ENCODE data around the gene TDP1.

Gene TDP1

GRCh38 chr14:89956661-89957009, 908 bp downstream of the TDP1 start:
- intact Hi-C loops (cut with micrococcal nuclease) = loop anchor here (5.0 kb wide), 2 partner anchors 376 to 441 kb away; partner anchors contain the start of genes CALM1 and NRDE2
- peaks cover 39% of the 10 kb centered on the region for H3K4me1 Mint-ChIP-seq (ENCODE audit: low read depth)
- no peaks in the 10 kb centered on the region for H3K27me3 Mint-ChIP-seq

GRCh38 chr14:89957376-89957775, 1.6 kb downstream of the TDP1 start:
- H3K4me3 Mint-ChIP-seq = no peak overlapping the region
- H3K9me3 Mint-ChIP-seq = no peaks in the 10 kb centered on the region
- H3K27me3 Mint-ChIP-seq = no peaks in the 10 kb centered on the region
- peak overlapping the region; percentile 81 for H3K27ac Mint-ChIP-seq
- intact Hi-C loops (cut with micrococcal nuclease) = loop anchor here (5.0 kb wide), 2 partner anchors 375 to 440 kb away; partner anchors contain the start of genes CALM1 and NRDE2
- peaks cover 31% of the 10 kb centered on the region for H3K36me3 Mint-ChIP-seq (ENCODE audit: low read depth)
- H3K4me1 Mint-ChIP-seq (ENCODE audit: low read depth) = peaks cover 39% of the 10 kb centered on the region

More at GRCh38 chr14:89956661-89957009, 908 bp downstream of the TDP1 start:
- H3K9me3 Mint-ChIP-seq = no peaks in the 10 kb centered on the region
- H3K4me3 Mint-ChIP-seq = peak overlapping the region; percentile 97
- peak overlapping the region; percentile 81 for H3K27ac Mint-ChIP-seq
- peaks cover 29% of the 10 kb centered on the region for H3K36me3 Mint-ChIP-seq (ENCODE audit: low read depth)

- H3K36me3 Mint-ChIP-seq (ENCODE audit: low read depth) = peaks cover 35% of the 10 kb centered on the region
- no peak overlapping the region for H3K4me3 Mint-ChIP-seq
- intact Hi-C loops (cut with micrococcal nuclease) = loop anchor here (5.0 kb wide), 2 partner anchors 375 to 440 kb away; partner anchors contain the start of genes CALM1 and NRDE2
Measured at GRCh38 chr14:89957791-89958190, 2.1 kb downstream of the TDP1 start.

GRCh38 chr14:89958966-89959365, 3.2 kb downstream of the TDP1 start:
- H3K9me3 Mint-ChIP-seq = no peaks in the 10 kb centered on the region
- no peak overlapping the region for H3K4me3 Mint-ChIP-seq
- intact Hi-C loops (cut with micrococcal nuclease) = loop anchor here (5.0 kb wide), 2 partner anchors 373 to 438 kb away; partner anchors contain the start of genes CALM1 and NRDE2
- H3K36me3 Mint-ChIP-seq (ENCODE audit: low read depth) = peaks cover 46% of the 10 kb centered on the region
- H3K27ac Mint-ChIP-seq = no peak overlapping the region
- peaks cover 33% of the 10 kb centered on the region for H3K4me1 Mint-ChIP-seq (ENCODE audit: low read depth)
- no peaks in the 10 kb centered on the region for H3K27me3 Mint-ChIP-seq

More at GRCh38 chr14:89957791-89958190, 2.1 kb downstream of the TDP1 start:
- H3K27me3 Mint-ChIP-seq = no peaks in the 10 kb centered on the region
- no peak overlapping the region for H3K27ac Mint-ChIP-seq
- peaks cover 39% of the 10 kb centered on the region for H3K4me1 Mint-ChIP-seq (ENCODE audit: low read depth)
- H3K9me3 Mint-ChIP-seq = no peaks in the 10 kb centered on the region

GRCh38 chr14:89959853-89960445, 4.2 kb downstream of the TDP1 start:
- no peaks in the 10 kb centered on the region for H3K9me3 Mint-ChIP-seq
- intact Hi-C loops (cut with micrococcal nuclease) = loop anchor here (5.0 kb wide), 2 partner anchors 372 to 437 kb away; partner anchors contain the start of genes CALM1 and NRDE2

GRCh38 chr14:89960914-89961313, 5.2 kb downstream of the TDP1 start:
- Mint-ChIP-seq H3K27ac (no peak overlapping the region), H3K36me3 (ENCODE audit: low read depth) (peaks cover 58% of the 10 kb centered on the region)

More at GRCh38 chr14:89959853-89960445, 4.2 kb downstream of the TDP1 start:
- Mint-ChIP-seq H3K36me3 (ENCODE audit: low read depth) (peaks cover 49% of the 10 kb centered on the region), H3K4me3 (no peak overlapping the region), H3K27me3 (no peaks in the 10 kb centered on the region), H3K4me1 (ENCODE audit: low read depth) (peaks cover 29% of the 10 kb centered on the region), H3K27ac (no peak overlapping the region)

GRCh38 chr14:89963288-89963978, 7.7 kb downstream of the TDP1 start:
- Mint-ChIP-seq H3K27ac (no peak overlapping the region), H3K36me3 (ENCODE audit: low read depth) (peaks cover 67% of the 10 kb centered on the region), H3K4me1 (ENCODE audit: low read depth) (peaks cover 8% of the 10 kb centered on the region), H3K9me3 (no peaks in the 10 kb centered on the region), H3K4me3 (no peak overlapping the region), H3K27me3 (no peaks in the 10 kb centered on the region)
- intact Hi-C loops (cut with micrococcal nuclease) = no loop called here

More at GRCh38 chr14:89960914-89961313, 5.2 kb downstream of the TDP1 start:
- intact Hi-C loops (cut with micrococcal nuclease) = no loop called here
- H3K9me3 Mint-ChIP-seq = no peaks in the 10 kb centered on the region
- H3K4me3 Mint-ChIP-seq = no peak overlapping the region
- H3K27me3 Mint-ChIP-seq = no peaks in the 10 kb centered on the region
- peaks cover 29% of the 10 kb centered on the region for H3K4me1 Mint-ChIP-seq (ENCODE audit: low read depth)

- no peak overlapping the region for H3K27ac Mint-ChIP-seq
- peaks cover 73% of the 10 kb centered on the region for H3K36me3 Mint-ChIP-seq (ENCODE audit: low read depth)
- H3K9me3 Mint-ChIP-seq = no peaks in the 10 kb centered on the region
- intact Hi-C loops (cut with micrococcal nuclease) = no loop called here
- H3K4me1 Mint-ChIP-seq (ENCODE audit: low read depth) = peaks cover 2% of the 10 kb centered on the region
- no peaks in the 10 kb centered on the region for H3K27me3 Mint-ChIP-seq
- H3K4me3 Mint-ChIP-seq = no peak overlapping the region
Measured at GRCh38 chr14:89965839-89966238, 10.1 kb downstream of the TDP1 start.

- no peaks in the 10 kb centered on the region for H3K9me3 Mint-ChIP-seq
- H3K4me3 Mint-ChIP-seq = no peak overlapping the region
- peaks cover 74% of the 10 kb centered on the region for H3K36me3 Mint-ChIP-seq (ENCODE audit: low read depth)
- no peaks in the 10 kb centered on the region for H3K27me3 Mint-ChIP-seq
- no peak overlapping the region for H3K27ac Mint-ChIP-seq
- H3K4me1 Mint-ChIP-seq (ENCODE audit: low read depth) = no peaks in the 10 kb centered on the region
- intact Hi-C loops (cut with micrococcal nuclease) = loop anchor here (1.0 to 5.0 kb wide), 2 partner anchors 89 to 262 kb away; partner anchors contain the start of gene KCNK13
Measured at GRCh38 chr14:89973234-89973823, 17.6 kb downstream of the TDP1 start.

GRCh38 chr14:89977668-89978067, 21.9 kb downstream of the TDP1 start:
- no peak overlapping the region for H3K4me3 Mint-ChIP-seq
- no peak overlapping the region for H3K27ac Mint-ChIP-seq
- H3K4me1 Mint-ChIP-seq (ENCODE audit: low read depth) = no peaks in the 10 kb centered on the region
- H3K27me3 Mint-ChIP-seq = no peaks in the 10 kb centered on the region
- intact Hi-C loops (cut with micrococcal nuclease) = no loop called here
- H3K36me3 Mint-ChIP-seq (ENCODE audit: low read depth) = peaks cover 82% of the 10 kb centered on the region
- no peaks in the 10 kb centered on the region for H3K9me3 Mint-ChIP-seq

- Mint-ChIP-seq H3K27ac (no peak overlapping the region), H3K27me3 (no peaks in the 10 kb centered on the region), H3K36me3 (ENCODE audit: low read depth) (peaks cover 88% of the 10 kb centered on the region), H3K4me1 (ENCODE audit: low read depth) (no peaks in the 10 kb centered on the region), H3K4me3 (no peak overlapping the region), H3K9me3 (no peaks in the 10 kb centered on the region)
- intact Hi-C loops (cut with micrococcal nuclease) = no loop called here
Measured at GRCh38 chr14:89978656-89979055, 22.9 kb downstream of the TDP1 start.

GRCh38 chr14:89983375-89983774, 27.6 kb downstream of the TDP1 start:
- no peaks in the 10 kb centered on the region for H3K4me1 Mint-ChIP-seq (ENCODE audit: low read depth)
- no peak overlapping the region for H3K27ac Mint-ChIP-seq
- intact Hi-C loops (cut with micrococcal nuclease) = no loop called here
- no peaks in the 10 kb centered on the region for H3K9me3 Mint-ChIP-seq
- no peaks in the 10 kb centered on the region for H3K27me3 Mint-ChIP-seq
- peaks cover 89% of the 10 kb centered on the region for H3K36me3 Mint-ChIP-seq (ENCODE audit: low read depth)
- H3K4me3 Mint-ChIP-seq = no peak overlapping the region

GRCh38 chr14:89986462-89987160, 30.9 kb downstream of the TDP1 start:
- intact Hi-C loops (cut with micrococcal nuclease) = no loop called here
- Mint-ChIP-seq H3K27me3 (no peaks in the 10 kb centered on the region), H3K4me3 (no peak overlapping the region), H3K9me3 (no peaks in the 10 kb centered on the region), H3K36me3 (ENCODE audit: low read depth) (peaks cover 86% of the 10 kb centered on the region), H3K27ac (no peak overlapping the region), H3K4me1 (ENCODE audit: low read depth) (no peaks in the 10 kb centered on the region)

GRCh38 chr14:89987161-89987475, 31.4 kb downstream of the TDP1 start:
- peaks cover 81% of the 10 kb centered on the region for H3K36me3 Mint-ChIP-seq (ENCODE audit: low read depth)
- H3K4me1 Mint-ChIP-seq (ENCODE audit: low read depth) = no peaks in the 10 kb centered on the region
- intact Hi-C loops (cut with micrococcal nuclease) = no loop called here
- no peaks in the 10 kb centered on the region for H3K27me3 Mint-ChIP-seq
- H3K9me3 Mint-ChIP-seq = no peaks in the 10 kb centered on the region
- no peak overlapping the region for H3K27ac Mint-ChIP-seq
- no peak overlapping the region for H3K4me3 Mint-ChIP-seq

Data from dendritic cell treated with granulocyte-macrophage colony-stimulating factor and Interleukin-4, amounts not matched to agents 40 ng/mL and 50 ng/mL, for 4 days (primary cell).